Spleen (tissue), 11 donors: ENCODE measurements around the gene EIF2A. TPM values are rescaled to one million over a fixed set of nuclear protein-coding genes. Genes with fewer than 3 reads are reported as not detected.
A peak's percentile ranks its signal among the peaks of the same experiment; 100 is the strongest.

Experiments used
- DNase-seq: peaks from one replicate; pipeline ENCODE4 v3.0.0-alpha.2; 2020
- H3K27ac ChIP-seq, 8 donors: fragments of 200-600 bp; sonication (generic) in 7 of 8; 1 replicate in 4 of 8; 2 replicates in 4 of 8; pipeline versions ENCODE4 v1.5.0 to v1.8.0; 2016 to 2021; ENCODE audit warnings: inconsistent platforms in 4 of 8, mild to moderate bottlenecking in 4 of 8, moderate library complexity in 1 of 8
- H3K27me3 ChIP-seq, 7 donors: fragments of 200-600 bp; sonication (generic) in 6 of 7; replicated peaks in 1 of 7; 1 replicate in 4 of 7; 2 replicates in 3 of 7; pipeline versions ENCODE4 v1.5.0 to v1.8.0; 2016 to 2021; ENCODE audit warnings: inconsistent platforms in 3 of 7, mild to moderate bottlenecking in 1 of 7
- H3K36me3 ChIP-seq, 6 donors: fragments of 200-600 bp; sonication (generic) in 5 of 6; 1 replicate in 4 of 6; 2 replicates in 2 of 6; pipeline versions ENCODE4 v1.5.0 to v1.8.0; 2016 to 2021; ENCODE audit warnings: inconsistent platforms in 2 of 6
- H3K4me1 ChIP-seq, 6 donors: fragments of 200-600 bp; sonication (generic) in 5 of 6; 1 replicate in 3 of 6; 2 replicates in 3 of 6; pipeline versions ENCODE4 v1.5.0 to v1.8.0; 2016 to 2021; ENCODE audit warnings: inconsistent platforms in 3 of 6
- H3K4me3 ChIP-seq, 8 donors: fragments of 200-600 bp; sonication (generic) in 7 of 8; 1 replicate in 4 of 8; 2 replicates in 4 of 8; pipeline versions ENCODE4 v1.5.0 to v1.8.0; 2016 to 2021; ENCODE audit warnings: inconsistent platforms in 4 of 8, mild to moderate bottlenecking in 4 of 8, moderate library complexity in 2 of 8
- H3K9me3 ChIP-seq, 8 donors: fragments of 200-600 bp; sonication (generic) in 7 of 8; 1 replicate in 4 of 8; 2 replicates in 4 of 8; pipeline versions ENCODE4 v1.5.0 to v1.8.0; 2016 to 2021; ENCODE audit warnings: inconsistent platforms in 4 of 8
- CTCF ChIP-seq, 11 experiments: fragments of 200-600 bp in 7 of 11; fragments of 450-650 bp in 4 of 11; sonication (generic) in 4 of 11; IDR thresholded peaks in 8 of 11; conservative IDR thresholded peaks in 3 of 11; 1 replicate in 7 of 11; 2 replicates in 4 of 11; pipeline versions ENCODE4 v1.4.0 to v1.8.0; 2016 to 2021; ENCODE audit warnings: antibody characterized with exemption in 11 of 11, inconsistent platforms in 4 of 11, mild to moderate bottlenecking in 1 of 11
- POLR2A ChIP-seq, 3 donors: fragments of 450-650 bp; IDR thresholded peaks; one replicate each; pipeline ENCODE4 v1.5.1; 2017; ENCODE audit warnings: antibody characterized with exemption in 3 of 3, mild to moderate bottlenecking in 1 of 3
- POLR2AphosphoS5 ChIP-seq, 3 donors: sonication (generic); formaldehyde crosslinking; IDR thresholded peaks; one replicate each; pipeline ENCODE4 v1.5.1; 2017; ENCODE audit warnings: antibody characterized with exemption in 3 of 3
- WGBS, 5 donors: extraction: QIAGEN DNeasy Blood & Tissue Kit in 3 of 5; methylation state at CpG; one replicate each; pipeline versions ENCODE4 v1.1.5 to v1.1.7; 2013 to 2018; 5-methylcytosine and 5-hydroxymethylcytosine counted together
- intact Hi-C: fragments of 100-400 bp; cut with DNase I; formaldehyde crosslinking; loops from one replicate; pipeline ENCODE4 v1.15.0; 2023; ENCODE audit warnings: low total_unique reads
- polyA plus RNA-seq, 3 donors: library from polyadenylated mRNA; stranded (reverse); fragments of 200-250 nt; gene quantifications; one replicate each; pipeline ENCODE4 v1.2.1, GENCODE V29; 2013
- total RNA-seq, 7 donors: library from RNA; depleted of rRNA in 3 of 7; stranded (reverse); fragments of >200 nt in 3 of 7; fragmentation: NEBNext Ultra II Directional in 4 of 7; extraction: Animal tissue kit (Norgen Biotek cat#: 25700) in 4 of 7; gene quantifications; one replicate each; pipeline versions ENCODE4 v1.1.0 to v1.2.1, GENCODE V29; 2016 to 2021
- donor health status: healthy with polysubstance abuse.
- donor health status: DM: no; HTN: no; CAD: no; lungs with moderate emphysema.
- donor health status: DM: no; HTN: no; CAD: no.
- donor health status: Bipolar disorder and iron deficiency.
- donor health status: healthy.
- donor health status: DM: no; HTN: no; CAD: no.
- donor health status: DM: yes; HTN: yes; CAD: no.

The EIF2A gene
- total and polyA plus RNA-seq, 10 donors: 53.7 to 149 (median 78.4) TPM

GRCh38 chr3:150623945-150624344 is 77.4 kb downstream of the EIF2A start:
- TF ChIP-seq POLR2A (IDR thresholded peaks at IDR 0.05) (no peak), CTCF (IDR thresholded peaks at IDR 0.05 in 8 of 11, conservative IDR thresholded peaks at IDR 0.05 in 3 of 11) (no peak), POLR2AphosphoS5 (IDR thresholded peaks at IDR 0.05) (no peak)
- intact Hi-C loops: no loop called here
- H3K36me3 ChIP-seq: peaks cover 4 to 79% (median 41%) of the 10 kb centered on the region in 6 donors

GRCh38 chr3:150626148-150626930 is 79.8 kb downstream of the EIF2A start:
- Histone ChIP-seq H3K9me3 (no peaks in the 10 kb centered on the region), H3K4me3 (no peak overlapping the region), H3K27me3 (no peaks in the 10 kb centered on the region), H3K36me3 (peaks cover 4 to 86% (median 50%) of the 10 kb centered on the region in 6 donors), H3K4me1 (peaks cover 0 to 29% (median 7%) of the 10 kb centered on the region in 6 donors), H3K27ac (no peak overlapping the region)
- TF ChIP-seq POLR2AphosphoS5 (IDR thresholded peaks at IDR 0.05) (no peak), CTCF (IDR thresholded peaks at IDR 0.05 in 8 of 11, conservative IDR thresholded peaks at IDR 0.05 in 3 of 11) (no peak), POLR2A (IDR thresholded peaks at IDR 0.05) (no peak)
- WGBS, 5 donors: 95 to 100% (median 98%) methylated on average over 2 of the region's 2 CpGs
- DNase-seq: no peak
- intact Hi-C loops: no loop called here

More at GRCh38 chr3:150623945-150624344, 77.4 kb downstream of the EIF2A start:
- no peak for DNase-seq
- H3K9me3 ChIP-seq: no peaks in the 10 kb centered on the region
- no peaks in the 10 kb centered on the region for H3K27me3 ChIP-seq
- H3K4me1 ChIP-seq: peaks cover 0 to 52% (median 18%) of the 10 kb centered on the region in 6 donors
- no peak overlapping the region for H3K27ac ChIP-seq
- H3K4me3 ChIP-seq: no peak overlapping the region
- 96 to 100% (median 100%) methylated on average over 1 of the region's 1 CpG for WGBS, 5 donors

GRCh38 chr3:150627557-150627956 is 81.0 kb downstream of the EIF2A start:
- DNase-seq: no peak
- peaks cover 0 to 17% (median 0%) of the 10 kb centered on the region in 6 donors for H3K4me1 ChIP-seq
- no peak overlapping the region for H3K27ac ChIP-seq
- no peaks in the 10 kb centered on the region for H3K9me3 ChIP-seq
- WGBS, 5 donors: 93 to 100% (median 95%) methylated on average over 2 of the region's 2 CpGs
- H3K4me3 ChIP-seq: no peak overlapping the region
- H3K36me3 ChIP-seq: peaks cover 4 to 94% (median 50%) of the 10 kb centered on the region in 6 donors
- TF ChIP-seq POLR2A (IDR thresholded peaks at IDR 0.05): no peak
- no peak for TF ChIP-seq CTCF (IDR thresholded peaks at IDR 0.05 in 8 of 11, conservative IDR thresholded peaks at IDR 0.05 in 3 of 11)
- no peak for TF ChIP-seq POLR2AphosphoS5 (IDR thresholded peaks at IDR 0.05)
- no peaks in the 10 kb centered on the region for H3K27me3 ChIP-seq
- intact Hi-C loops: no loop called here

- WGBS, 5 donors: 90 to 96% (median 94%) methylated on average over 7 of the region's 7 CpGs
- intact Hi-C loops: no loop called here
- Histone ChIP-seq H3K9me3 (no peaks in the 10 kb centered on the region), H3K27me3 (no peaks in the 10 kb centered on the region), H3K4me3 (no peak overlapping the region), H3K36me3 (peaks cover 2 to 61% (median 30%) of the 10 kb centered on the region in 6 donors), H3K4me1 (peaks cover 3 to 20% (median 17%) of the 10 kb centered on the region in 6 donors), H3K27ac (no peak overlapping the region)
- no peak for DNase-seq
- TF ChIP-seq CTCF (IDR thresholded peaks at IDR 0.05 in 8 of 11, conservative IDR thresholded peaks at IDR 0.05 in 3 of 11) (no peak), POLR2AphosphoS5 (IDR thresholded peaks at IDR 0.05) (peak in 1 of 3 donors; percentile 45)
Measured at GRCh38 chr3:150631515-150632221, 85.1 kb downstream of the EIF2A start.
